Measurements from ENCODE around the gene COA3. TPM values are rescaled to one million over a fixed set of nuclear protein-coding genes. Genes with fewer than 3 reads are reported as not detected.

COA3 gene
- total RNA-seq, 2 donors from 2014 or later = 69.2 to 72.4 TPM

DNA sequence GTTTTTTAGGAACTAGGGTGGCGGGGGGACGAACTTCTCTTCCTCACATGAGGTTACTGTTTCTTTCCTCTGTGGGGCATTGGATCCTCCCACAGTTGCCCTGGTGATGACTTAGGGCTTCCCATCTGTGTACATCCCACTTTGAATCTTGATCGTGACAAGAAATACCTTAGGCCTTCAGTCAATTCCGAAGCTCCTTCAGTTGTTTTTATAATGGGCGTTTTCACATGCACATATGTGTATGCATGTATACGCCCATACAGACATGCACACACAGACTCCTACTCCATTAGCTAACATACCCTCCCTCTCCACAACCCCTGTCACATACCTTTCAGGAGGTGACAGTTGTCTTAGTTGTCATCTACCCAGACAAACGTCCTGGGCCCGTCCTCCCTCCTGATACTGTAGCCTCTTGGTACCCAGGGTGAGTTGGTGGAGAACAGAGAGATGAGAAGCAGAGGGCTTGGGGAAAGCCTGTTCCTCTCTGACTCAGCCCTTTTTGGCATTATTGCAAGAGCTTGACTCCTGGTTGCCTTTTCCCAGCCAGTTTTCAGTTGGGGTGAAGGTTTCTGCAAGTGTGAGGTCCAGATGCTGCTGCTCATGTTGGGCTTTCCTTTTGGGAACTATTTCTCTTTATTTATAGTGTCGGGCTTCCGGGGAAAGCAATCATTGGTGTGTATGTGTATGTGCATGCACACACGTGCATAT is 43.6 kb upstream of the COA3 start:
- no peak overlapping the region for H3K4me3 ChIP-seq
- H3K27me3 ChIP-seq = no peaks in the 10 kb centered on the region
- intact Hi-C loops (cut with DNase I) = no loop called here
- TF ChIP-seq POLR2A (IDR thresholded peaks at IDR 0.05) (no peak), CTCF (IDR thresholded peaks at IDR 0.05) (no peak)
- H3K36me3 ChIP-seq (replicated peaks in 1 of 2; ENCODE audit: insufficient read depth in 1 of 2, low read depth in 2 of 2) = peaks cover 21 to 52% of the 10 kb centered on the region in 2 donors
- H3K4me1 ChIP-seq = peaks cover 4% of the 10 kb centered on the region
- no peak overlapping the region for H3K27ac ChIP-seq
- ATAC-seq (no peak), DNase-seq (no peak)
- H3K9me3 ChIP-seq = no peaks in the 10 kb centered on the region
- 72 to 78% methylated on average over 11 of the region's 11 CpGs for WGBS, 2 donors

DNA sequence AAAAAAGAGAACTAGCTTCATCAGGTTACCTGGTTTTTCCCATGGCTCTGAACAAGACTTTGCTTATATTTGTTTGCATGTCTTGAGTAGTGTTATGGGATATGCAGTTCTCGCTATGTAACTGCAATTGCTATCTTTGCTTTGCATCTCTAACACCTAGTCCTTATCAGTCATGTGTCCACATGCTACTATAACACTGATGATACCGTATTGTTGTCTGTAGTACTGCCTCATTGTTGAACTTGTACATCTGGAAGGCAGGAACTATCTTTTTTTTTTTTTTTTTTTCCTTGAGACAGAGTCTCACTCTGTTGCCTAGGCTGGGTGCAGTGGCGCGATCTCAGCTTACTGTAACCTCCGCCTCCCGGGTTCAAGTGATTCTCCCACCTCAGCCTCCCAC is 37.2 kb upstream of the COA3 start:
- Histone ChIP-seq H3K27me3 (no peaks in the 10 kb centered on the region), H3K4me1 (peaks cover 29% of the 10 kb centered on the region), H3K9me3 (no peaks in the 10 kb centered on the region), H3K27ac (no peak overlapping the region), H3K4me3 (no peak overlapping the region), H3K36me3 (replicated peaks in 1 of 2; ENCODE audit: insufficient read depth in 1 of 2, low read depth in 2 of 2) (peaks cover 7 to 31% of the 10 kb centered on the region in 2 donors)
- WGBS, 2 donors = 92 to 93% methylated on average over 6 of the region's 6 CpGs
- no peak for DNase-seq
- intact Hi-C loops (cut with DNase I) = no loop called here
- ATAC-seq = no peak
- no peak for TF ChIP-seq POLR2A (IDR thresholded peaks at IDR 0.05)

DNA sequence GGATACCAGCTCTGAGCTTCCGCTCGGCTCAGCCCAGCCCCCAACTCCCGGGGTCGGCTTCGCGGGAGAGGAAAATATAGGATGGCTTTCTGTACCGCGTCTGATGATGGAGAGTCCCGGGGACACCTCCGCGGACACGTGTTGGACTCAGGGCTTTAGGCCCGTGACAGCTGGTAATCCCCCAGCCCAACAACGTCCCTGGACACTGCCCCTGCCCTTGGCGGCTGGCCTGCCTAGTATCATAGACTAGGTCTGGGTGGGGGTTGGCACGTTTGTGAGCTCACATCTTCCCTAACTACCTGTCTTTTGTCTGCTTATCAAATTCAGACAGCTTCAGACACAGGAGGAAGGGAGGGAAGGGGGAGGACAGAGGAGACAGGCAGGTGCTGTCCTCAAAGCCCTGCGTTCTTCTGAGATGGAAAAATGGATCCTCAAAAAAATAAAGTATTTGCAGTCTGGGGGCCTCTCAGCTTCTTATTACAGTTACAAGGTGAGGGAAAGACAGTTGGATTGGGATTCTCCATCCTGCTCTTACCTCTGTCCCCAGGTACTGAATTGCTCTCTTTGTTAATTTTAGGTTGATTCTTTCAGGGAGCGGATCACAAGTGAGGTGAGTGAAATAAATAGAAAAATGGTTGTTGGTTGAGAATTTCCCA is 35.4 kb upstream of the COA3 start:
- WGBS, 2 donors = 5 to 20% methylated on average over 3 to 18 of the region's 18 CpGs
- Histone ChIP-seq H3K4me1 (peaks cover 29% of the 10 kb centered on the region), H3K36me3 (replicated peaks in 1 of 2; ENCODE audit: insufficient read depth in 1 of 2, low read depth in 2 of 2) (peaks cover 2 to 15% of the 10 kb centered on the region in 2 donors), H3K27ac (peak overlapping the region; percentile 69 to 91 (median 81)), H3K4me3 (peak overlapping the region; percentile 75 to 98), H3K9me3 (no peaks in the 10 kb centered on the region), H3K27me3 (no peaks in the 10 kb centered on the region)
- ATAC-seq (no peak), DNase-seq (no peak)
- TF ChIP-seq POLR2A (IDR thresholded peaks at IDR 0.05) (no peak), CTCF (IDR thresholded peaks at IDR 0.05) (no peak)
- intact Hi-C loops (cut with DNase I) = no loop called here

DNA sequence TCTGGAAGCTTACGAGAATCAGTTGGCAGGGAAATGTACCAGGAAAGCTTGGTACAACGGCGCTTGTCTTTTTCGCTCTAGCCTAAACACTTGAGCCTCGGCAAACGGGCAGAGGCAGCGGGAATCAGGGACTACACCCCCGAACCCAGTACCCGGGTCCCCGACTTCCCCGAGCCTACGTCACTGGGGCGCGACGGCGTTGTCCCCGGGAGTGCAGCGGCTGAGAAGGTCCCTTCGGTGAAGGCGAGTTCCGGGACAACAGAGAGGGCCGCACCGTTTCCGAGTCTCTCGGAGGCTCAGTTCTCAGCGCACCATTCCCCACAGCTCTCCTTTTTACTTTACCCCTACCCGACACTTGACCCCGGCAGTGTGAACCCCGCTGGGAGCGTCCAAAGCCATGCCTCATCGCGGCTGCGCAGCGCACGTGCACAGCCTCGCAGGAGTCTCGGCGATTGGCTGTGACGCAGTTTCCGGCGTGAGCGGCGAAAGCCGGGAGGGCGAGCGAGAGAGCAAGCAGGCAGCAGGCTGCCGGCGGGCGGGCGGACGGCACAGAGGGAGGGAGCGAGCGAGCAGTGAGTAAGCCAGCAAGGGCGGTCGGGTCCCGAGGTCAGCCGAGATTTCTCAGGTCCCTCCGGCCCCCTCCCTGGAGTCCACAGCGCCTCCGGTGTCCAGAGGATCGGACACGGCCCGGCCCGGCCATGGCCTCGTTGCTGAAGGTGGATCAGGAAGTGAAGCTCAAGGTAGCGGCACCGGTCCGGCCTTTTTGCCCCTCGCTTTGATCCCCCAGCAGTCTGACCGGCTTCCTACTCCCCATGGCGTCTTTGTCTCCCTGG is 34.6 kb upstream of the COA3 start, which contains the start of gene PSME3:
Gene PSME3, plus strand, starts transcription at position 464 of the 833 bp plus-strand sequence. Its CDS starts 235 bp downstream, at position 699.
- peak; percentile 88 to 92 (median 90) for DNase-seq
- Histone ChIP-seq H3K36me3 (replicated peaks in 1 of 2; ENCODE audit: insufficient read depth in 1 of 2, low read depth in 2 of 2) (peaks cover 0 to 8% of the 10 kb centered on the region in 2 donors), H3K9me3 (no peaks in the 10 kb centered on the region), H3K4me1 (peaks cover 29% of the 10 kb centered on the region), H3K27me3 (no peaks in the 10 kb centered on the region), H3K27ac (peak within 1 kb of the TSS; percentile 69 to 91 (median 81)), H3K4me3 (peak within 1 kb of the TSS; percentile 75 to 98)
- TF ChIP-seq POLR2A (IDR thresholded peaks at IDR 0.05) (peak; percentile 86 to 97 (median 96)), CTCF (IDR thresholded peaks at IDR 0.05) (peak in 1 of 7 experiments; percentile 17)
- intact Hi-C loops (cut with DNase I) = no loop called here
- WGBS, 2 donors = 0 to 2% methylated on average over 27 to 71 of the region's 71 CpGs
- peak; percentile 96 for ATAC-seq

All from body of pancreas (tissue), 4 donors.